Upper lobe of right lung (tissue), 1 donor: ENCODE results near the gene SHC3. TPM values are rescaled to one million over a fixed set of nuclear protein-coding genes. Genes with fewer than 3 reads are reported as not detected.

Source experiments
- ATAC-seq: fragments of 200-7000 bp; cut with Tn5 transposase; one replicate; pipeline ENCODE4 v1.9.1; 2020; ENCODE audit warnings: mild to moderate bottlenecking, moderate library complexity
- DNase-seq: peaks from one replicate; pipeline ENCODE4 v3.0.0-alpha.2; 2020
- H3K27ac ChIP-seq: fragments of 200-600 bp; one replicate; pipeline ENCODE4 v1.8.0; 2022
- H3K27me3 ChIP-seq: fragments of 200-600 bp; one replicate; pipeline ENCODE4 v1.8.0; 2022; ENCODE audit warnings: mild to moderate bottlenecking
- H3K36me3 ChIP-seq: fragments of 200-600 bp; one replicate; pipeline ENCODE4 v1.8.0; 2022
- H3K4me1 ChIP-seq: fragments of 200-600 bp; one replicate; pipeline ENCODE4 v1.8.0; 2022
- H3K4me3 ChIP-seq: fragments of 200-600 bp; one replicate; pipeline ENCODE4 v1.8.0; 2022; ENCODE audit warnings: mild to moderate bottlenecking
- H3K9me3 ChIP-seq: fragments of 200-600 bp; one replicate; pipeline ENCODE4 v1.8.0; 2022
- CTCF ChIP-seq: fragments of 200-600 bp; IDR thresholded peaks from one replicate; pipeline ENCODE4 v1.8.0; 2022; ENCODE audit warnings: antibody characterized with exemption
- intact Hi-C: fragments of 100-400 bp; cut with DNase I; formaldehyde crosslinking; loops from one replicate; pipeline ENCODE4 v1.11.0; 2022
- total RNA-seq: library from RNA; stranded (reverse); fragmentation: NEBNext Ultra II Directional; extraction: Animal tissue kit (Norgen Biotek cat#: 25700); gene quantifications from one replicate; pipeline ENCODE4 v1.2.1, GENCODE V29; 2021
- donor health status: DM: no; HTN: yes; CAD: no; lungs with severe emphysema.

SHC3 gene
- total RNA-seq, 1 donor from 2014 or later, result 12.9 TPM

GRCh38 chr9:88995627-88996026 is 183.0 kb downstream of the SHC3 start:
- no peak for TF ChIP-seq CTCF
- Histone ChIP-seq H3K4me3 (no peak overlapping the region), H3K4me1 (peaks cover 26% of the 10 kb centered on the region), H3K27me3 (peaks cover 3% of the 10 kb centered on the region), H3K27ac (no peak overlapping the region), H3K9me3 (no peaks in the 10 kb centered on the region), H3K36me3 (no peaks in the 10 kb centered on the region)
- DNase-seq, result no peak
- no peak for ATAC-seq
- intact Hi-C loops, result no loop called here

GRCh38 chr9:88995200-88995577 is 183.4 kb downstream of the SHC3 start:
- peaks cover 22% of the 10 kb centered on the region for H3K4me1 ChIP-seq
- no peak overlapping the region for H3K27ac ChIP-seq
- H3K36me3 ChIP-seq, result no peaks in the 10 kb centered on the region
- no peaks in the 10 kb centered on the region for H3K9me3 ChIP-seq
- DNase-seq, result no peak
- intact Hi-C loops, result no loop called here
- H3K4me3 ChIP-seq, result no peak overlapping the region
- TF ChIP-seq CTCF, result no peak
- H3K27me3 ChIP-seq, result peaks cover 5% of the 10 kb centered on the region
- ATAC-seq, result no peak

GRCh38 chr9:88994469-88995199 is 184.0 kb downstream of the SHC3 start:
- H3K36me3 ChIP-seq, result no peaks in the 10 kb centered on the region
- H3K4me1 ChIP-seq, result peaks cover 20% of the 10 kb centered on the region
- no peak for TF ChIP-seq CTCF
- DNase-seq (no peak), ATAC-seq (no peak)
- intact Hi-C loops, result no loop called here
- H3K9me3 ChIP-seq, result no peaks in the 10 kb centered on the region
- no peak overlapping the region for H3K4me3 ChIP-seq
- H3K27me3 ChIP-seq, result peaks cover 5% of the 10 kb centered on the region
- H3K27ac ChIP-seq, result no peak overlapping the region

DNA sequence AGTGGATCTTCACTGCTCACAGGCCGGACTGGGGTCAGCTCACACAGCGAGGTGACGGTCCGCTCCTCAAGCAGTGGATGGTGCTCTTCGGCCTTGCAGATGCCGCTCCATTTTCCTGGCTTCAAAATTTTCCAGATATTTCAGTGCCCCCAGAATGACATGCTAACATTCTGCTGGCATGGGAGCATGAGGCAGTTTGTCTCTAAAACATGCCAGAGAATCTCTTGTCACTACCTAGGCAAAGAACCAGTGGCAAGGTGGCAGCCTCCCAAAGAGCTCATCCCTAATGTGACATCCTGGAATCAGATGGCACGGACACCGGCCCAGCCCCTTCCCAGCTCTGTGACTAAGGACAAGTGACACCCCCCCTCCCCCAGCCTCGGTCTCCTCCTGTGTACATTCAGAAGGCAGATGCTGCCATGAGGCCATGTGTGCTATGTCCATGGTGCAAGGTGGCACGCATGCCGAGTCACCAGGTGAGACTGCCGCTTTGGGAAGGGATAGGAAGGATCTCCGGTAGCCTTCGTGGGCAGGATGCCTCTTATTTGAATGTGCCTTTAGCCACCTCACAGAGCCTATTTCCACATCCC is 184.7 kb downstream of the SHC3 start:
- H3K4me3 ChIP-seq, result no peak overlapping the region
- intact Hi-C loops, result no loop called here
- no peak for TF ChIP-seq CTCF
- peaks cover 5% of the 10 kb centered on the region for H3K27me3 ChIP-seq
- H3K27ac ChIP-seq, result no peak overlapping the region
- ATAC-seq (no peak), DNase-seq (no peak)
- H3K36me3 ChIP-seq, result no peaks in the 10 kb centered on the region
- no peaks in the 10 kb centered on the region for H3K9me3 ChIP-seq
- H3K4me1 ChIP-seq, result peaks cover 15% of the 10 kb centered on the region

DNA sequence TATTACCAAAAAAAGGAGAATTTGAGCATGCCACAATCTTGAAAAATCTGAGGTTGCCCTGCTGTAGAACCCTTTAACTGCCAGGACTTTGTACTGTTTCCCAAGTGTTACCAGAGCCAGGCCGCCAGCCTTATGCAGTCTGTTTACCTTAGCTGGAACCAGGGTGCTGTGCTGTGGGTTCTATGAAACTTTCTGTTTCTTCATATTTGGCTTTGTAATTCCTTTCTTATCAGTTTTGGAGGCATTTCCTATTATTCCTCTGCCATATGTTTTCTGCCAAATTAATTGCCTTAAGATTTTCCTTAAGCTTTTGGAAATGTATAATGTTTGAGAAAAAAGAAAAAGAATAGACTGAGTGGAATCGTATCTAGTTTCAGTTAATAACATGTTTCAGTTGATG is 185.3 kb downstream of the SHC3 start:
- intact Hi-C loops, result no loop called here
- Histone ChIP-seq H3K4me3 (peak overlapping the region; percentile 63), H3K9me3 (no peaks in the 10 kb centered on the region), H3K27ac (no peak overlapping the region), H3K27me3 (peaks cover 5% of the 10 kb centered on the region), H3K4me1 (peaks cover 15% of the 10 kb centered on the region), H3K36me3 (no peaks in the 10 kb centered on the region)
- no peak for TF ChIP-seq CTCF
- DNase-seq, result no peak
- no peak for ATAC-seq
